SK-N-SH treated with all-trans-retinoic acid at 6 μM for 48 hours (cell line): ENCODE data around the gene CEP89.
"Not testable (repeated sequence)": the region's sequence is repeated elsewhere in the genome, so short reads cannot be mapped to it uniquely, and the experiment has no call there.

ENCODE experiments used
- BACH2 ChIP-seq: fragments of 250-450 bp; sonication (Bioruptor Pico); IDR thresholded peaks from 2 replicates; pipeline ENCODE4 v1.9.0; 2021; ENCODE audit warnings: mild to moderate bottlenecking, borderline replicate concordance
- ESRRG ChIP-seq: fragments of 250-450 bp; sonication (Bioruptor Pico); IDR thresholded peaks from 2 replicates; pipeline ENCODE4 v1.6.1; 2021; ENCODE audit warnings: mild to moderate bottlenecking
- SNAI2 ChIP-seq: fragments of 250-450 bp; sonication (Bioruptor Pico); IDR thresholded peaks from 2 replicates; pipeline ENCODE4 v1.5.0; 2020; ENCODE audit warnings: mild to moderate bottlenecking, moderate library complexity
- TF ChIP-seq, protein P1 (sequence below): fragments of 250-450 bp; sonication (Bioruptor Pico); IDR thresholded peaks from 2 replicates; pipeline ENCODE4 v1.8.0; 2020; ENCODE audit warnings: mild to moderate bottlenecking, moderate library complexity, borderline replicate concordance

- TF ChIP-seq, protein P1, sequence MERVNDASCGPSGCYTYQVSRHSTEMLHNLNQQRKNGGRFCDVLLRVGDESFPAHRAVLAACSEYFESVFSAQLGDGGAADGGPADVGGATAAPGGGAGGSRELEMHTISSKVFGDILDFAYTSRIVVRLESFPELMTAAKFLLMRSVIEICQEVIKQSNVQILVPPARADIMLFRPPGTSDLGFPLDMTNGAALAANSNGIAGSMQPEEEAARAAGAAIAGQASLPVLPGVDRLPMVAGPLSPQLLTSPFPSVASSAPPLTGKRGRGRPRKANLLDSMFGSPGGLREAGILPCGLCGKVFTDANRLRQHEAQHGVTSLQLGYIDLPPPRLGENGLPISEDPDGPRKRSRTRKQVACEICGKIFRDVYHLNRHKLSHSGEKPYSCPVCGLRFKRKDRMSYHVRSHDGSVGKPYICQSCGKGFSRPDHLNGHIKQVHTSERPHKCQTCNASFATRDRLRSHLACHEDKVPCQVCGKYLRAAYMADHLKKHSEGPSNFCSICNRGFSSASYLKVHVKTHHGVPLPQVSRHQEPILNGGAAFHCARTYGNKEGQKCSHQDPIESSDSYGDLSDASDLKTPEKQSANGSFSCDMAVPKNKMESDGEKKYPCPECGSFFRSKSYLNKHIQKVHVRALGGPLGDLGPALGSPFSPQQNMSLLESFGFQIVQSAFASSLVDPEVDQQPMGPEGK (CRISPR knock-in tag): not testable (repeated sequence)
- TF ChIP-seq SNAI2; ESRRG (CRISPR knock-in tag); BACH2 (CRISPR knock-in tag): not testable (repeated sequence)
Observed at GRCh38 chr19:32885255-32885654, 86.5 kb downstream of the CEP89 start.
